OCI-LY3 (cell line): Measurements from ENCODE around the gene GPR101.

Experiments
- EZH2phosphoT487 ChIP-seq: fragments of 200-600 bp; shearing (Covaris generic); IDR thresholded peaks from 2 replicates; pipeline ENCODE4 v1.6.1; 2018; ENCODE audit warnings: antibody characterized with exemption, mixed run types, low read depth
- TF ChIP-seq, protein P1 (sequence below): fragments of 200-600, 300-600 bp; sonication (generic); IDR thresholded peaks from 2 replicates; pipeline ENCODE4 v1.5.1; 2014; ENCODE audit warnings: antibody characterized with exemption, low read length, low read depth

- TF ChIP-seq, protein P1, sequence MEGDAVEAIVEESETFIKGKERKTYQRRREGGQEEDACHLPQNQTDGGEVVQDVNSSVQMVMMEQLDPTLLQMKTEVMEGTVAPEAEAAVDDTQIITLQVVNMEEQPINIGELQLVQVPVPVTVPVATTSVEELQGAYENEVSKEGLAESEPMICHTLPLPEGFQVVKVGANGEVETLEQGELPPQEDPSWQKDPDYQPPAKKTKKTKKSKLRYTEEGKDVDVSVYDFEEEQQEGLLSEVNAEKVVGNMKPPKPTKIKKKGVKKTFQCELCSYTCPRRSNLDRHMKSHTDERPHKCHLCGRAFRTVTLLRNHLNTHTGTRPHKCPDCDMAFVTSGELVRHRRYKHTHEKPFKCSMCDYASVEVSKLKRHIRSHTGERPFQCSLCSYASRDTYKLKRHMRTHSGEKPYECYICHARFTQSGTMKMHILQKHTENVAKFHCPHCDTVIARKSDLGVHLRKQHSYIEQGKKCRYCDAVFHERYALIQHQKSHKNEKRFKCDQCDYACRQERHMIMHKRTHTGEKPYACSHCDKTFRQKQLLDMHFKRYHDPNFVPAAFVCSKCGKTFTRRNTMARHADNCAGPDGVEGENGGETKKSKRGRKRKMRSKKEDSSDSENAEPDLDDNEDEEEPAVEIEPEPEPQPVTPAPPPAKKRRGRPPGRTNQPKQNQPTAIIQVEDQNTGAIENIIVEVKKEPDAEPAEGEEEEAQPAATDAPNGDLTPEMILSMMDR = no peak
- no peak for TF ChIP-seq EZH2phosphoT487
These were observed 29.3 kb upstream of the GPR101 start for GRCh38 chrX:137062915-137063617.
